ENCODE measurements around the gene DCAF8. TPM values are rescaled to one million over a fixed set of nuclear protein-coding genes. Genes with fewer than 3 reads are reported as not detected.
A peak's percentile ranks its signal among the peaks of the same experiment; 100 is the strongest.

The DCAF8 gene
- 100 to 1,000 TPM; 185 to 238 TPM for total RNA-seq
- 143 TPM for polyA plus RNA-seq (2013, experiment 1 of 2)
- polyA plus RNA-seq (2013, experiment 2 of 2), result 122 TPM
- long read RNA-seq, experiment 1, full-length matches to known transcripts, result 13 of 35 reads
- long read RNA-seq, experiment 1, partial matches to known transcripts, result 1 of 35 reads
- long read RNA-seq, experiment 1, other reads (novel, unspliced or antisense), result 21 of 35 reads
- long read RNA-seq, experiment 2, full-length matches to known transcripts, result 80 of 233 reads
- long read RNA-seq, experiment 2, partial matches to known transcripts, result 25 of 233 reads
- long read RNA-seq, experiment 2, other reads (novel, unspliced or antisense), result 128 of 233 reads
- long read RNA-seq, experiment 3, full-length matches to known transcripts, result 114 of 354 reads
- long read RNA-seq, experiment 3, partial matches to known transcripts, result 56 of 354 reads
- long read RNA-seq, experiment 3, other reads (novel, unspliced or antisense), result 184 of 354 reads
- long read RNA-seq, experiment 4, full-length matches to known transcripts, result 14 of 56 reads
- long read RNA-seq, experiment 4, partial matches to known transcripts, result 22 of 56 reads
- long read RNA-seq, experiment 4, other reads (novel, unspliced or antisense), result 20 of 56 reads

GRCh38 chr1:160261893-160262794 is at the start of gene DCAF8:
TSS of gene DCAF8 (minus strand) at chr1:160262549. CDS start at chr1:160244008, 18,541 bp downstream.
- no peaks in the 10 kb centered on the region for H3K27me3 ChIP-seq (ENCODE audit: control insufficient read depth, insufficient read depth, low read length, poor library complexity, severe bottlenecking)
- Mint-ChIP-seq H3K9me3 (no peaks in the 10 kb centered on the region), H3K27ac (peak within 1 kb of the TSS; percentile 99), H3K27me3 (ENCODE audit: insufficient read depth) (peaks cover 2% of the 10 kb centered on the region), H3K4me3 (peak within 1 kb of the TSS; percentile 100), H3K36me3 (ENCODE audit: low read depth) (peaks cover 13% of the 10 kb centered on the region), H3K4me1 (peaks cover 31% of the 10 kb centered on the region)
- H3K4me1 ChIP-seq (ENCODE audit: control insufficient read depth, insufficient read depth, low read length), result peaks cover 6% of the 10 kb centered on the region
- no peak for TF ChIP-seq CTCF (conservative IDR thresholded peaks at IDR 0.05)
- no peaks in the 10 kb centered on the region for H3K9me3 ChIP-seq (ENCODE audit: control insufficient read depth, low read length)
- H3K9ac ChIP-seq (ENCODE audit: extremely low read depth, low read length, poor library complexity, severe bottlenecking), result peak within 1 kb of the TSS; percentile 99
- peak within 1 kb of the TSS; percentile 92 for H3K27ac ChIP-seq (ENCODE audit: low read depth, low read length)
- H3K4me3 ChIP-seq (ENCODE audit: low read length), result peak within 1 kb of the TSS; percentile 95
- peaks cover 5% of the 10 kb centered on the region for H3K36me3 ChIP-seq (ENCODE audit: control insufficient read depth, insufficient read depth, low read length)
- DNase-seq, result peak; percentile 99
- 0% methylated on average over 30 to 67 of the region's 67 CpGs for WGBS, 2 experiments (ENCODE audit: insufficient coverage in 1 of 2, insufficient read length in 1 of 2)

- Mint-ChIP-seq H3K9me3 (no peaks in the 10 kb centered on the region), H3K27ac (peak overlapping the region; percentile 24), H3K4me3 (no peak overlapping the region), H3K4me1 (peaks cover 7% of the 10 kb centered on the region), H3K27me3 (ENCODE audit: insufficient read depth) (no peaks in the 10 kb centered on the region), H3K36me3 (ENCODE audit: low read depth) (peaks cover 81% of the 10 kb centered on the region)
- 83% methylated on average over 1 of the region's 1 CpG; no CpG with 5 or more reads in 1 of the 2 experiments for WGBS, 2 experiments (ENCODE audit: insufficient coverage in 1 of 2, insufficient read length in 1 of 2)
- Histone ChIP-seq H3K9me3 (ENCODE audit: control insufficient read depth, low read length) (no peaks in the 10 kb centered on the region), H3K4me3 (ENCODE audit: low read length) (no peak overlapping the region), H3K4me1 (ENCODE audit: control insufficient read depth, insufficient read depth, low read length) (no peaks in the 10 kb centered on the region), H3K36me3 (ENCODE audit: control insufficient read depth, insufficient read depth, low read length) (peaks cover 92% of the 10 kb centered on the region), H3K9ac (ENCODE audit: extremely low read depth, low read length, poor library complexity, severe bottlenecking) (no peak overlapping the region), H3K27ac (ENCODE audit: low read depth, low read length) (no peak overlapping the region), H3K27me3 (ENCODE audit: control insufficient read depth, insufficient read depth, low read length, poor library complexity, severe bottlenecking) (no peaks in the 10 kb centered on the region)
- no peak for TF ChIP-seq CTCF (conservative IDR thresholded peaks at IDR 0.05)
- DNase-seq, result no peak
These were observed 47.2 kb upstream of the DCAF8 start for GRCh38 chr1:160309571-160309970.

GRCh38 chr1:160309185-160309557 is 46.8 kb upstream of the DCAF8 start:
- H3K4me1 Mint-ChIP-seq, result peaks cover 7% of the 10 kb centered on the region
- Histone ChIP-seq H3K4me3 (ENCODE audit: low read length) (no peak overlapping the region), H3K36me3 (ENCODE audit: control insufficient read depth, insufficient read depth, low read length) (peaks cover 92% of the 10 kb centered on the region), H3K27me3 (ENCODE audit: control insufficient read depth, insufficient read depth, low read length, poor library complexity, severe bottlenecking) (no peaks in the 10 kb centered on the region), H3K27ac (ENCODE audit: low read depth, low read length) (no peak overlapping the region), H3K4me1 (ENCODE audit: control insufficient read depth, insufficient read depth, low read length) (no peaks in the 10 kb centered on the region), H3K9me3 (ENCODE audit: control insufficient read depth, low read length) (no peaks in the 10 kb centered on the region), H3K9ac (ENCODE audit: extremely low read depth, low read length, poor library complexity, severe bottlenecking) (no peak overlapping the region)
- no peak for DNase-seq
- H3K27me3 Mint-ChIP-seq (ENCODE audit: insufficient read depth), result no peaks in the 10 kb centered on the region
- peak overlapping the region; percentile 24 for H3K27ac Mint-ChIP-seq
- TF ChIP-seq CTCF (conservative IDR thresholded peaks at IDR 0.05), result no peak
- no peaks in the 10 kb centered on the region for H3K9me3 Mint-ChIP-seq
- H3K4me3 Mint-ChIP-seq, result no peak overlapping the region
- peaks cover 78% of the 10 kb centered on the region for H3K36me3 Mint-ChIP-seq (ENCODE audit: low read depth)
